Endothelial cell (in vitro differentiated cells): ENCODE results near the gene ZNF225. TPM values are rescaled to one million over a fixed set of nuclear protein-coding genes. Genes with fewer than 3 reads are reported as not detected.

Experiments
- DNase-seq: peaks from one replicate; pipeline ENCODE4 v3.0.0; 2021; ENCODE audit warnings: low spot score
- H3K27ac Mint-ChIP-seq: one replicate; pipeline ENCODE4 v1.8.0; 2021; ENCODE audit warnings: mixed read lengths, inconsistent platforms; ENCODE audit not compliant: unreplicated experiment
- H3K27me3 Mint-ChIP-seq: one replicate; pipeline ENCODE4 v1.8.0; 2021; ENCODE audit warnings: mild to moderate bottlenecking, moderate library complexity, mixed read lengths, inconsistent platforms; ENCODE audit not compliant: unreplicated experiment
- H3K36me3 Mint-ChIP-seq: one replicate; pipeline ENCODE4 v1.8.0; 2021; ENCODE audit warnings: mild to moderate bottlenecking, low read depth, mixed read lengths, inconsistent platforms; ENCODE audit not compliant: unreplicated experiment
- H3K4me1 Mint-ChIP-seq: one replicate; pipeline ENCODE4 v1.8.0; 2021; ENCODE audit warnings: mild to moderate bottlenecking, mixed read lengths, inconsistent platforms; ENCODE audit not compliant: unreplicated experiment
- H3K4me3 Mint-ChIP-seq: one replicate; pipeline ENCODE4 v1.8.0; 2021; ENCODE audit warnings: mild to moderate bottlenecking, mixed read lengths, inconsistent platforms; ENCODE audit not compliant: unreplicated experiment
- H3K9me3 Mint-ChIP-seq: one replicate; pipeline ENCODE4 v1.8.0; 2021; ENCODE audit warnings: mixed read lengths, inconsistent platforms; ENCODE audit not compliant: unreplicated experiment
- CTCF ChIP-seq: fragments of 200-600 bp; sonication (generic); IDR thresholded peaks from one replicate; pipeline ENCODE4 v1.5.0; 2021; ENCODE audit warnings: antibody characterized with exemption; ENCODE audit not compliant: unreplicated experiment
- total RNA-seq: library from RNA; stranded (reverse); fragmentation: NEBNext Ultra II Directional; extraction: Animal tissue kit (Norgen Biotek cat#: 25700); gene quantifications from one replicate; pipeline ENCODE4 v1.2.1, GENCODE V29; 2021; ENCODE audit not compliant: unreplicated experiment

The ZNF225 gene
- total RNA-seq, 1 donor from 2014 or later, result 7.1 TPM

GRCh38 chr19:44131955-44132354, 18.8 kb downstream of the ZNF225 start:
- Mint-ChIP-seq H3K4me3 (no peak overlapping the region), H3K27ac (no peak overlapping the region), H3K27me3 (peaks cover 4% of the 10 kb centered on the region), H3K4me1 (no peaks in the 10 kb centered on the region), H3K36me3 (peaks cover 30% of the 10 kb centered on the region), H3K9me3 (no peaks in the 10 kb centered on the region)
- no peak for DNase-seq
- no peak for TF ChIP-seq CTCF

GRCh38 chr19:44141191-44142058, 28.2 kb downstream of the ZNF225 start, which contains the start of gene ZNF234:
Gene ZNF234 (plus strand): TSS chr19:44141554. CDS start chr19:44144633, 3,079 bp downstream.
- peak; percentile 65 for DNase-seq

GRCh38 chr19:44142059-44142433, 28.8 kb downstream of the ZNF225 start:
- no peaks in the 10 kb centered on the region for H3K27me3 Mint-ChIP-seq
- peak overlapping the region; percentile 98 for H3K4me3 Mint-ChIP-seq
- no peaks in the 10 kb centered on the region for H3K36me3 Mint-ChIP-seq
- H3K9me3 Mint-ChIP-seq, result no peaks in the 10 kb centered on the region
- DNase-seq, result peak; percentile 5
- TF ChIP-seq CTCF, result no peak
- peak overlapping the region; percentile 9 for H3K27ac Mint-ChIP-seq
- peaks cover 15% of the 10 kb centered on the region for H3K4me1 Mint-ChIP-seq

More at GRCh38 chr19:44141191-44142058, 28.2 kb downstream of the ZNF225 start, which contains the start of gene ZNF234:
- H3K4me3 Mint-ChIP-seq, result peak within 1 kb of the TSS; percentile 98
- peaks cover 15% of the 10 kb centered on the region for H3K4me1 Mint-ChIP-seq
- no peaks in the 10 kb centered on the region for H3K9me3 Mint-ChIP-seq
- H3K27me3 Mint-ChIP-seq, result no peaks in the 10 kb centered on the region
- H3K36me3 Mint-ChIP-seq, result no peaks in the 10 kb centered on the region
- H3K27ac Mint-ChIP-seq, result peak within 1 kb of the TSS; percentile 9
- TF ChIP-seq CTCF, result no peak

- no peak for DNase-seq
- no peaks in the 10 kb centered on the region for H3K4me1 Mint-ChIP-seq
- peaks cover 3% of the 10 kb centered on the region for H3K27me3 Mint-ChIP-seq
- TF ChIP-seq CTCF, result no peak
- no peaks in the 10 kb centered on the region for H3K9me3 Mint-ChIP-seq
- no peak overlapping the region for H3K27ac Mint-ChIP-seq
- H3K36me3 Mint-ChIP-seq, result peaks cover 59% of the 10 kb centered on the region
- H3K4me3 Mint-ChIP-seq, result no peak overlapping the region
These were observed 36.6 kb downstream of the ZNF225 start for GRCh38 chr19:44149776-44150175.

- H3K4me3 Mint-ChIP-seq, result peak overlapping the region; percentile 38
- H3K9me3 Mint-ChIP-seq, result peaks cover 3% of the 10 kb centered on the region
- DNase-seq, result no peak
- no peaks in the 10 kb centered on the region for H3K4me1 Mint-ChIP-seq
- peaks cover 73% of the 10 kb centered on the region for H3K36me3 Mint-ChIP-seq
- no peak for TF ChIP-seq CTCF
- peaks cover 3% of the 10 kb centered on the region for H3K27me3 Mint-ChIP-seq
- no peak overlapping the region for H3K27ac Mint-ChIP-seq
These were observed 38.3 kb downstream of the ZNF225 start for GRCh38 chr19:44151491-44151890.
